Measurements from ENCODE around the gene GOLGA8K.
"Not testable (repeated sequence)": the region's sequence is repeated elsewhere in the genome, so short reads cannot be mapped to it uniquely, and the experiment has no call there.

Gene GOLGA8K

DNA sequence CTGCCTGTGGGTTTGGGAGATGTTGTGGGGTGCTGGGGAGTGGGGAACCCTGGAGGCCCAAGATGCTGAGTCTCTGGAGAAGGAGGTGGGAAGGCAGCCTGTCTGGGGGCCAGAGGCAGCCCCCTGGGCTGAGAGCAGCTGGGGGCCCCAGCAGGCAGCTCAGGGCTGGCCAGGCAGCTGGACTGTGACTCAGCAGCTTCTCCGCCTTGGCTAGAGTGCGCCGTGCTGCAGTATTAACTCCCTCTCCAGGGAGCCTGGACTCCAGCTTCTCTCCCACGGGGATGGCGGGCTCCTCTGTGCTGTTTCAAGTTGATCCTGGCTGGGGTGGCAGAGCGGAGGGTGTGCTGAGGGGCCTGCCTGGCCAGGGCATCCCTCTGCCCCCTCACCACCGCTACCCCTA lies 36.6 kb downstream of the GOLGA8K start:
- not testable (repeated sequence) for H3K36me3 Mint-ChIP-seq (ENCODE audit: low read depth); H3K27me3 Mint-ChIP-seq; H3K4me3 Mint-ChIP-seq; H3K9me3 Mint-ChIP-seq; H3K4me1 Mint-ChIP-seq; DNase-seq; ATAC-seq; H3K27ac Mint-ChIP-seq

DNA sequence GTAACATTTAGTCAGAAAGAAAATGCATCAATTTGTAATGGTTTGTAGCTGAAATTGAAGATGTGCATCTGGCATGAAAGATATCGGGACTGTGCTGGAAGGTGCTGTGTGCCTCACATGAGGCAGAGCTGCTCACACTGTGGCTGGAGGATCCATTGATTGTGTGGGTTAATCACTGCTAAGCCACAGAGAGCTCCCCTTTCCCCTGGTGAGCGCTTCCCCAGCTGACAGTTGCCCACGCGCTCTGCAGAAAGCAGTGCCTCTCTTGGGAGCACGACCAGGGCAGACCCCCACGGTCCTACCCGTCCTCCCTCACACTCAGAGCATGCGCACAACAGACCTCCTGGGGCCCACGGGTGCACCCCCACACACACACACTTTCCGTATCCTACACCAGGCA lies 37.1 kb downstream of the GOLGA8K start:
- not testable (repeated sequence) for DNase-seq; H3K4me1 Mint-ChIP-seq; ATAC-seq; H3K36me3 Mint-ChIP-seq (ENCODE audit: low read depth); H3K4me3 Mint-ChIP-seq; H3K27ac Mint-ChIP-seq; H3K27me3 Mint-ChIP-seq; H3K9me3 Mint-ChIP-seq

- H3K4me1 Mint-ChIP-seq; DNase-seq; H3K27me3 Mint-ChIP-seq; H3K4me3 Mint-ChIP-seq; H3K9me3 Mint-ChIP-seq; H3K36me3 Mint-ChIP-seq (ENCODE audit: low read depth); H3K27ac Mint-ChIP-seq: not testable (repeated sequence)
- peak; percentile 50 for ATAC-seq
Measured at GRCh38 chr15:32364944-32365343, 38.1 kb downstream of the GOLGA8K start.

DNA sequence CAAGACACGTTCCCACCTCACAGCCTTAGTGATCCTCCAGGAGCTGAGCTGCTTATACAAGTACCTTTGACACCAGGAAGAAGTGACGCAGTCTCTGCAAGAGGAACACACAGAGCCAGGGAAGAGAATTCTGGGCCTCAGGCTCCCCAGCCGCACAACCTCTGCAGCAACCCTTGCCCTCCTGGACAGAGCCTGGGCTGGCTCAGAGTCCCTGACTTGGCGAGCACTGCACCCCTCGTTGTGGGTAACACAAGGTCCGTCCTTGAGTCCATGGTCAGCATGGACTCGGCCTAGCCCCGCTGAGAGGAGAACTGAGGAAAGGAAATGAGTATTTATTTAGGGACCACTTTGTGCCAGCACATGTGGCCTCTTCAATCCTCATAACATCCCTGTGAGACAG lies 39.6 kb downstream of the GOLGA8K start:
- ATAC-seq; H3K27ac Mint-ChIP-seq; H3K9me3 Mint-ChIP-seq; H3K36me3 Mint-ChIP-seq (ENCODE audit: low read depth); H3K4me3 Mint-ChIP-seq; DNase-seq; H3K27me3 Mint-ChIP-seq; H3K4me1 Mint-ChIP-seq: not testable (repeated sequence)

DNA sequence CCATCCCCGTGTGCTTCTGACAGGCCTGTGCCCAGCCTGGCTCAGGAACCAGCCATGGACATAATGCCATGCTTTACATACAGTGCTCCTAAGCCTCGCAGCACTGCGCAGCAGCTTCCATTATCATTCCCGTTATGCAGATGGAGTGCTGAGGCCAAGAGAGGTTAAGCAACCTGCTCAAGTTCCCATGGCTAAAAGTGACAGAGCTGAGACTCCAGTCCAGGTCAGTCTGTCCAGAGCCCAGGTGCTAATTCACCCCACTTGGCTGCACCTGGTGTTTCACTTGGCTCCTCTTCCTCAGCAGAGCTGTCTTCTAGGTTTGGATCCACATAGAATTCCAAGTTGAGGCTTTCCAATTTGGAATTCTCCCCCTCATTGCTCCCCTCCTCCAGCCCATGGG lies 41.4 kb downstream of the GOLGA8K start:
- DNase-seq; H3K36me3 Mint-ChIP-seq (ENCODE audit: low read depth); H3K4me3 Mint-ChIP-seq; H3K9me3 Mint-ChIP-seq; H3K27ac Mint-ChIP-seq; ATAC-seq; H3K27me3 Mint-ChIP-seq; H3K4me1 Mint-ChIP-seq: not testable (repeated sequence)

- not testable (repeated sequence) for H3K27ac Mint-ChIP-seq; H3K4me3 Mint-ChIP-seq; DNase-seq; H3K36me3 Mint-ChIP-seq (ENCODE audit: low read depth); H3K4me1 Mint-ChIP-seq; H3K9me3 Mint-ChIP-seq; H3K27me3 Mint-ChIP-seq
- ATAC-seq, result peak; percentile 48
Measured at GRCh38 chr15:32358462-32358861, 44.6 kb downstream of the GOLGA8K start.

GRCh38 chr15:32356909-32357308 lies 46.2 kb downstream of the GOLGA8K start:
- H3K36me3 Mint-ChIP-seq (ENCODE audit: low read depth); H3K27ac Mint-ChIP-seq; H3K4me3 Mint-ChIP-seq; ATAC-seq; DNase-seq; H3K27me3 Mint-ChIP-seq; H3K4me1 Mint-ChIP-seq; H3K9me3 Mint-ChIP-seq: not testable (repeated sequence)

DNA sequence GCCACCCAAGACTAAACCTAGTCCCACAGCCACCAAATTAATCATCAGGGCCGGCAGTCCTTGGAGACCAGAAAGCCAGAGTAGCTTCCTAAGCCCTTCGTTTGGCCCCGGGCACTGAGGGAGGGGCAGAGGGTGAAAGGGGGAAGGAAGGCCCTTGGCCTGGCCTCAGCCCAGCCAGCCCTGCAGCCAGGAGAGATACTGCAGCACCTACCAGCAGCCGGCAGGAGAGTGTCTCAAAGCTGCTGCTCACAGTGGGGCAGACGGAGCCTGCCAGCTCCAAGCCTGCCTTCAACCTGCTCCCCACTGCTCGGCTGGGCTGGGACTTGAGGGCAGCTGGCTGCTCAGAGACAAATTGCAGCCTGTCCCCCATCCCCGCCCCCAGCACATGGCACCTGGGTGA lies 50.3 kb downstream of the GOLGA8K start:
- not testable (repeated sequence) for H3K27ac Mint-ChIP-seq; ATAC-seq; H3K9me3 Mint-ChIP-seq; DNase-seq; H3K4me1 Mint-ChIP-seq; H3K4me3 Mint-ChIP-seq; H3K27me3 Mint-ChIP-seq; H3K36me3 Mint-ChIP-seq (ENCODE audit: low read depth)

DNA sequence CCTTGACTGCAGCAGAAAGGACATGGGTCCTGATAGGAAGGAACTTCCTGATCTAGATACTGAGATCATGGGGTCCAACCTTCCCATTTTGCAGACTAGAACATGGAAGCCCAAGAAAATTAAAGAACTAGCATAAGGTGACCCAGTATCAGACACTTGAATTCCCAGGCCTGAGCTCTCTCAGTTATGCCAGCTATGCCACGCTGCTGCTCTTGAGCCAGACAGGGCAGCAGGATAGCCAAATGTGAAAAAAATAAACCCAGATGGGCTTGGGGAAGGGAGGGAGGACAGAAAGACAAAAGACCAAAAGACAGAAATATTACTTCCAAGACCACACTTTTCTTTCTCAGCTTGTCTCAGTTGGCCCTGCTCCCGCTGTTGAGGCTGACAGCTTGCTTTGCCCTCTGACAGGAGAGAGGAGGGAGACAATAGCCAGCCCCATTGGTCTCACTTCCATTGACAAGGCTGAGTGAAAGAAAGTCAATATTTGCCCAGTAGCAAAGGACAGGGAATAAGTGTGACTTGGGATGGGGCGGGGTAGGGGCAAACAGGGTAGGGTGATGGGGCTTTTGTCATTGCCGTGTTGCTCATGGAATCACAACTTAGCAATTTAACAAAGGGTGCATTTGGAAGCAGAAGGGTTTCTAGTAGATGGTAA lies 52.4 kb downstream of the GOLGA8K start:
- H3K27me3 Mint-ChIP-seq; H3K36me3 Mint-ChIP-seq (ENCODE audit: low read depth); H3K4me3 Mint-ChIP-seq; H3K27ac Mint-ChIP-seq; DNase-seq; H3K4me1 Mint-ChIP-seq; ATAC-seq; H3K9me3 Mint-ChIP-seq: not testable (repeated sequence)

DNA sequence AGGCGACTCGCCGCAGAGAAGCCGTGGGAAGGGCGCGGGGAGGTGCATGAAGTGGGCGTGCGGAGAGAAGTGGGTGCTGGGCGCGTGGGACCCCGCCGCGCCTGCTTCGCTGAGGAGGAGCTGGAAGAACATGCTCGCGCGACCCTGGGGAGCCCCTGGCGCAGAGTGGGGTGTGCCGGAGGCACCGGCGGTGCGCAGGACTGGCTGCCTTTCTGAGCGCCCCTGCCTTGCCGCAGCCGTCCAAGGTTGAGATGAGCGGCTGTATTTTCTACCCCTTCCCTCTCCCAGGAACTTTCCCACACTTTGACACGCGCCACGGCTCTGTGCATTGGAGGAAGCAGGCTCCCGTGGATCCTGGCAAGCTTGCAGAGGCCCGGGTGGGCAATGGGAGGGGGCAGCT lies 56.1 kb downstream of the GOLGA8K start:
- H3K27ac Mint-ChIP-seq; H3K4me3 Mint-ChIP-seq; H3K36me3 Mint-ChIP-seq (ENCODE audit: low read depth); DNase-seq; H3K9me3 Mint-ChIP-seq; H3K27me3 Mint-ChIP-seq; ATAC-seq; H3K4me1 Mint-ChIP-seq: not testable (repeated sequence)

- not testable (repeated sequence) for H3K4me1 Mint-ChIP-seq; H3K4me3 Mint-ChIP-seq; H3K27me3 Mint-ChIP-seq; H3K36me3 Mint-ChIP-seq (ENCODE audit: low read depth); H3K27ac Mint-ChIP-seq; DNase-seq; H3K9me3 Mint-ChIP-seq
- ATAC-seq, result peak; percentile 54
Measured at GRCh38 chr15:32345978-32346547, 57.0 kb downstream of the GOLGA8K start.

DNA sequence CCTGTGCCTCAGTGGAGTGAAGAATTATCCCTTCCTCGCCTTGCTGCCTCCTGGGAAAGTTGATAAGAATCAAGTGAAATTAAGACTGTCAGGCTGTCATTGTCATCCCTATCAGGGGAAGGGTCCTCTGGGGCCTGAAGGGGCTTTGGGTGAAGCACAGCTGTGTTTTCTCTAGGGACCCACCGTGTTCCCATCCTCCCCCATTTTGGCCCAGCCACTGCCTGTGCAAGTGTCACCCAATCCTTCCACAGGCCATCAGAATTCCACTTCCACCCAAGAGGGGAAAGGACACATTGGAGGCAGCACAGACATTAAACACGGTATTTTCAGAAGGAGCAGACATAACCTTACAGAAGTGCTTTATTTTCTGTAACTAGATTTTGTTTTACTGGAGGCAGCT lies 59.2 kb downstream of the GOLGA8K start:
- not testable (repeated sequence) for H3K4me1 Mint-ChIP-seq; H3K4me3 Mint-ChIP-seq; H3K27me3 Mint-ChIP-seq; DNase-seq; H3K27ac Mint-ChIP-seq; H3K9me3 Mint-ChIP-seq; H3K36me3 Mint-ChIP-seq (ENCODE audit: low read depth); ATAC-seq
